ENCODE results near the gene CCDC171. TPM values are rescaled to one million over a fixed set of nuclear protein-coding genes. Genes with fewer than 3 reads are reported as not detected.

Gene CCDC171
- total RNA-seq, 1 experiment from 2014 or later = 2.6 TPM

DNA sequence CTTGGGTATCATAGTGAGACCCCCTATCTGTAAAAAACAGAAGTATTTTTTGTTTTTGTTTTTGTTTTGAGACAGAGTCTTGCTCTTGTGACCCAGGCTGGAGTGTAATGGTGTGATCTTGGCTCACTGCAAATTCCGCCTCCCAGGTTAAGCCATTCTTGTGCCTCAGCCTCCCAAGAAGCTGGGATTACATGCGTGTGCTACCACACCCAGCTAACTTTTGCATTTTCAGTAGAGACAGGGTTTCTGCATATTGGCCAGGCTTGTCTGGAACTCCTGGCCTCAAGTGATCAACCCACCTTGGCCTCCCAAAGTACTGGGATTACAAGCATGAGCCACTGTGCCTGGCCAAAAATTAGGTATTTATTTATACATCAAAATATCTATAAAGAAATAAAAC is 10.2 kb upstream of the CCDC171 start:
- BruUV-seq (replicated peaks) = no TSS peak
- TF ChIP-seq EGR1 (IDR thresholded peaks at IDR 0.05; ENCODE audit: low read depth) = no peak
- TF ChIP-seq TCF7L2 (IDR thresholded peaks at IDR 0.05; ENCODE audit: borderline replicate concordance, extremely low read depth, insufficient read depth, insufficient read length) = no peak
- Histone ChIP-seq H3K27me3 (ENCODE audit: insufficient read depth, low read length) (no peaks in the 10 kb centered on the region), H3K9ac (ENCODE audit: low read length) (no peak overlapping the region), H3K36me3 (ENCODE audit: control insufficient read depth in 1 of 2, insufficient read depth in 2 of 2, low read length in 2 of 2) (no peaks in the 10 kb centered on the region), H2AFZ (ENCODE audit: low read depth, low read length, poor library complexity, severe bottlenecking) (no peak overlapping the region), H3K27ac (ENCODE audit: low read depth, low read length) (no peak overlapping the region), H3K79me2 (ENCODE audit: insufficient read depth, low read length) (no peaks in the 10 kb centered on the region), H3K9me2 (ENCODE audit: insufficient read depth) (no peaks in the 10 kb centered on the region), H3K4me1 (ENCODE audit: control insufficient read depth in 1 of 2, insufficient read depth in 2 of 2, low read length in 2 of 2) (0 out of 4 replicates have a peak, but pooled peaks cover 0 to 2% of the 10 kb centered on the region in 2 experiments), H4K20me1 (ENCODE audit: insufficient read depth) (no peaks in the 10 kb centered on the region), H3K4me3 (replicated peaks in 1 of 2; ENCODE audit: low read depth in 1 of 2, low read length in 2 of 2) (no peak overlapping the region), H3K4me2 (ENCODE audit: low read length) (no peak overlapping the region), H3K9me3 (ENCODE audit: control insufficient read depth in 1 of 2, insufficient read depth in 1 of 2, low read depth in 1 of 2, low read length in 2 of 2) (0 out of 4 replicates have a peak, but pooled peaks cover 0 to 3% of the 10 kb centered on the region in 2 experiments)
- POLR2A ChIA-PET = interaction anchor here (1.7 kb wide), 1 partner anchor 10 kb away, joined by 4 read pairs; the partner anchor contains the start of gene CCDC171
- ATAC-seq (no peak), DNase-seq (ENCODE audit: low read depth, low spot score) (no peak)
- intact Hi-C loops (cut with micrococcal nuclease) = no loop called here
- RAD21 ChIA-PET (ENCODE audit: low non-redundant PET in 1 of 2, low total read pairs in 2 of 2, uncharacterized antibody in 2 of 2, unreplicated experiment in 2 of 2) = no interaction called here
- CTCF ChIA-PET = no interaction called here

- RAD21 ChIA-PET (ENCODE audit: low non-redundant PET in 1 of 2, low total read pairs in 2 of 2, uncharacterized antibody in 2 of 2, unreplicated experiment in 2 of 2) = no interaction called here
- H3K9me3 ChIP-seq (ENCODE audit: control insufficient read depth in 1 of 2, insufficient read depth in 1 of 2, low read depth in 1 of 2, low read length in 2 of 2) = 0 out of 4 replicates have a peak, but pooled peaks cover 0 to 2% of the 10 kb centered on the region in 2 experiments
- no peak overlapping the region for H3K27ac ChIP-seq (ENCODE audit: low read depth, low read length)
- H3K27me3 ChIP-seq (ENCODE audit: insufficient read depth, low read length) = no peaks in the 10 kb centered on the region
- 0 out of 4 replicates have a peak, but pooled peaks cover 0 to 2% of the 10 kb centered on the region in 2 experiments for H3K4me1 ChIP-seq (ENCODE audit: control insufficient read depth in 1 of 2, insufficient read depth in 2 of 2, low read length in 2 of 2)
- ATAC-seq (no peak), DNase-seq (ENCODE audit: low read depth, low spot score) (no peak)
- H4K20me1 ChIP-seq (ENCODE audit: insufficient read depth) = no peaks in the 10 kb centered on the region
- intact Hi-C loops (cut with micrococcal nuclease) = no loop called here
- H3K36me3 ChIP-seq (ENCODE audit: control insufficient read depth in 1 of 2, insufficient read depth in 2 of 2, low read length in 2 of 2) = no peaks in the 10 kb centered on the region
- no peaks in the 10 kb centered on the region for H3K9me2 ChIP-seq (ENCODE audit: insufficient read depth)
- CTCF ChIA-PET = no interaction called here
- TF ChIP-seq POLR2A (IDR thresholded peaks at IDR 0.05; ENCODE audit: borderline replicate concordance, extremely low read depth, insufficient read depth, insufficient read length) = no peak
- no peak for TF ChIP-seq POLR2AphosphoS5 (IDR thresholded peaks at IDR 0.05; ENCODE audit: low read depth, low read length)
- TF ChIP-seq FOSL1 (IDR thresholded peaks at IDR 0.05; ENCODE audit: low read depth) = no peak
- TF ChIP-seq CTCF (IDR thresholded peaks at IDR 0.05 in 2 of 3, conservative IDR thresholded peaks at IDR 0.05 in 1 of 3; ENCODE audit: borderline replicate concordance in 1 of 3, insufficient read depth in 1 of 3, low read depth in 2 of 3, low read length in 2 of 3) = no peak
- TF ChIP-seq, protein P1, sequence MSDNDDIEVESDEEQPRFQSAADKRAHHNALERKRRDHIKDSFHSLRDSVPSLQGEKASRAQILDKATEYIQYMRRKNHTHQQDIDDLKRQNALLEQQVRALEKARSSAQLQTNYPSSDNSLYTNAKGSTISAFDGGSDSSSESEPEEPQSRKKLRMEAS (IDR thresholded peaks at IDR 0.05) = no peak
- TF ChIP-seq EZH2 (IDR thresholded peaks at IDR 0.05) = no peak
- H2AFZ ChIP-seq (ENCODE audit: low read depth, low read length, poor library complexity, severe bottlenecking) = no peak overlapping the region
- no peak overlapping the region for H3K4me2 ChIP-seq (ENCODE audit: low read length)
- H3K4me3 ChIP-seq (replicated peaks in 1 of 2; ENCODE audit: low read depth in 1 of 2, low read length in 2 of 2) = no peak overlapping the region
- no peak overlapping the region for H3K9ac ChIP-seq (ENCODE audit: low read length)
- H3K79me2 ChIP-seq (ENCODE audit: insufficient read depth, low read length) = no peaks in the 10 kb centered on the region
- POLR2A ChIA-PET = interaction anchor here (1.7 kb wide), 1 partner anchor 9 kb away, joined by 4 read pairs; the partner anchor contains the start of gene CCDC171
- no TSS peak for BruUV-seq (replicated peaks)
Observed at GRCh38 chr9:15543047-15543813, 9.6 kb upstream of the CCDC171 start.
